Measurements from ENCODE around the gene MCC. TPM values are rescaled to one million over a fixed set of nuclear protein-coding genes. Genes with fewer than 3 reads are reported as not detected.

The MCC gene
- total and polyA plus RNA-seq, 2 of the 4 experiments (the other 2 are of a cell fraction), result 5.0 to 20.6 TPM

- H3K4me2 ChIP-seq (ENCODE audit: low read depth, low read length), result no peak overlapping the region
- H2BK15ac ChIP-seq (ENCODE audit: low read depth, low read length), result no peak overlapping the region
- no peak overlapping the region for H2AFZ ChIP-seq (replicated peaks; ENCODE audit: low read length, poor library complexity)
- no peak for DNase-seq
- in situ Hi-C loops (cut with MboI; ENCODE audit: low sequenced_read_pairs) (no loop called here), intact Hi-C loops (cut with micrococcal nuclease) (no loop called here), dilution Hi-C loops (cut with HindIII; ENCODE audit: low sequenced_read_pairs, unreplicated experiment) (no loop called here)
- H3K18ac ChIP-seq (ENCODE audit: low read depth, low read length), result no peak overlapping the region
- H3K36me3 ChIP-seq (ENCODE audit: control insufficient read depth, insufficient read depth, low read length), result no peaks in the 10 kb centered on the region; the same call in 1 of the 2 replicates
- no peak overlapping the region for H3K4ac ChIP-seq (ENCODE audit: low read depth, low read length)
- H4K5ac ChIP-seq (ENCODE audit: low read depth, low read length), result no peak overlapping the region
- 0 out of 2 replicates have a peak, but pooled peaks cover 2% of the 10 kb centered on the region for H3K9me1 ChIP-seq (ENCODE audit: insufficient read depth, low read length)
- no peak for TF ChIP-seq RCOR1 (IDR thresholded peaks at IDR 0.05; ENCODE audit: insufficient replicate concordance, low read length)
- TF ChIP-seq FOS (IDR thresholded peaks at IDR 0.05; ENCODE audit: low read depth, low read length), result no peak
- no peak for TF ChIP-seq CTCF (conservative IDR thresholded peaks at IDR 0.05; ENCODE audit: low read depth, low read length)
- TF ChIP-seq MXI1 (IDR thresholded peaks at IDR 0.05; ENCODE audit: borderline replicate concordance, low read depth, low read length), result no peak
- no peak for TF ChIP-seq RFX5 (IDR thresholded peaks at IDR 0.05; ENCODE audit: low read depth, low read length)
- TF ChIP-seq POLR2A (IDR thresholded peaks at IDR 0.05; ENCODE audit: low read depth, low read length), result no peak
- no peak for TF ChIP-seq RAD21 (IDR thresholded peaks at IDR 0.05; ENCODE audit: low read length)
- TF ChIP-seq CEBPB (IDR thresholded peaks at IDR 0.05; ENCODE audit: low read depth, low read length), result no peak
- TF ChIP-seq ELK1 (IDR thresholded peaks at IDR 0.05; ENCODE audit: borderline replicate concordance, low read depth, low read length), result no peak
- no peak for TF ChIP-seq MAZ (IDR thresholded peaks at IDR 0.05; ENCODE audit: borderline replicate concordance, low read depth, low read length)
- TF ChIP-seq CHD1 (IDR thresholded peaks at IDR 0.05; ENCODE audit: low read depth, low read length), result no peak
- no peak for TF ChIP-seq BHLHE40 (IDR thresholded peaks at IDR 0.05; ENCODE audit: low read depth, low read length)
- no peak for TF ChIP-seq SMC3 (IDR thresholded peaks at IDR 0.05; ENCODE audit: low read depth, low read length)
- TF ChIP-seq USF2 (IDR thresholded peaks at IDR 0.05; ENCODE audit: low read depth, low read length), result no peak
- no peak for TF ChIP-seq MAFK (IDR thresholded peaks at IDR 0.05; ENCODE audit: low read depth, low read length)
- TF ChIP-seq NFE2L2 (IDR thresholded peaks at IDR 0.05; ENCODE audit: low read depth, low read length), result no peak
- POLR2A ChIA-PET (ENCODE audit: unreplicated experiment), result no interaction called here
- H3K9ac ChIP-seq (ENCODE audit: low read depth, low read length), result no peak overlapping the region
- no peak overlapping the region for H2BK120ac ChIP-seq (ENCODE audit: low read depth, low read length)
- no peak for ATAC-seq (ENCODE audit: low read depth)
- H4K20me1 ChIP-seq (ENCODE audit: insufficient read depth, low read length), result peaks cover 40% of the 10 kb centered on the region
- peaks cover 10% of the 10 kb centered on the region for H3K4me1 ChIP-seq (ENCODE audit: control insufficient read depth, insufficient read depth, low read length)
- H4K91ac ChIP-seq (ENCODE audit: insufficient read depth, low read depth, low read length), result no peak overlapping the region
- no peak overlapping the region for H2AK5ac ChIP-seq (ENCODE audit: low read depth, low read length)
- H3K79me1 ChIP-seq (ENCODE audit: low read depth in 1 of 2, low read length in 2 of 2), result peaks cover 16 to 50% of the 10 kb centered on the region in 2 experiments
- no peaks in the 10 kb centered on the region for H3K27me3 ChIP-seq (ENCODE audit: control insufficient read depth, insufficient read depth, low read length)
- no peak overlapping the region for H2BK5ac ChIP-seq (ENCODE audit: low read depth, low read length, poor library complexity, severe bottlenecking)
- no peak overlapping the region for H3K4me3 ChIP-seq (ENCODE audit: insufficient read depth, low read depth, low read length)
- no peaks in the 10 kb centered on the region for H3K9me3 ChIP-seq (ENCODE audit: control insufficient read depth, insufficient read depth, low read length)
- CTCF ChIA-PET, result interaction anchor here (0.6 to 1.0 kb wide), 2 partner anchors 120 to 273 kb away, joined by 3 to 7 read pairs; no protein-coding TSS in a partner anchor
- H4K8ac ChIP-seq (ENCODE audit: low read depth in 2 of 2, low read length in 2 of 2), result no peak overlapping the region
- H2AK9ac ChIP-seq (replicated peaks; ENCODE audit: low read depth, low read length, poor library complexity), result no peak overlapping the region
- H3K14ac ChIP-seq (replicated peaks; ENCODE audit: low read depth, low read length), result no peak overlapping the region
- WGBS, 2 experiments (ENCODE audit: extremely low coverage in 2 of 2, insufficient read length in 1 of 2), result no CpG with 5 or more reads among the region's 2 CpGs
- no TSS peak for BruUV-seq (replicated peaks)
- H3K23ac ChIP-seq (ENCODE audit: low read depth, low read length), result no peak overlapping the region
- H3K27ac ChIP-seq (ENCODE audit: insufficient read depth, low read length), result no peak overlapping the region
- no peak overlapping the region for H2BK20ac ChIP-seq (ENCODE audit: low read depth, low read length)
- no peak overlapping the region for H3K56ac ChIP-seq (ENCODE audit: extremely low read depth, insufficient read depth, low read length)
These were observed 212.3 kb downstream of the MCC start for GRCh38 chr5:113276001-113276400.
